ENCODE results near the gene PTBP1. TPM values are rescaled to one million over a fixed set of nuclear protein-coding genes. Genes with fewer than 3 reads are reported as not detected.

PTBP1 gene
- total RNA-seq, 1 donor from 2014 or later, result 76.9 TPM

Small RNAs within 50 kb of the gene (microRNA-seq; reads per million reads assigned to microRNA genes)
- 1.3 reads per million for gene MIR3187
- not detected for gene MIR4745

Other genes with a start within 250 kb of the PTBP1 start
- gene BSG, start 224.9 kb upstream of the PTBP1 start, total RNA-seq, result 1,183 TPM
- gene HCN2, start 207.6 kb upstream of the PTBP1 start, total RNA-seq, result 12.0 TPM
- gene POLRMT, start 163.9 kb upstream of the PTBP1 start, total RNA-seq, result 37.3 TPM
- gene FGF22, start 157.6 kb upstream of the PTBP1 start, total RNA-seq, result not detected
- 31.4 TPM for gene RNF126, start 134.2 kb upstream of the PTBP1 start, total RNA-seq
- gene FSTL3, start 121.1 kb upstream of the PTBP1 start, total RNA-seq, result 136 TPM
- not detected for gene PRSS57, start 102.0 kb upstream of the PTBP1 start, total RNA-seq
- gene PALM, start 88.5 kb upstream of the PTBP1 start, total RNA-seq, result 18.9 TPM
- gene MISP, start 46.3 kb upstream of the PTBP1 start, total RNA-seq, result not detected
- gene PLPPR3, start 24.5 kb downstream of the PTBP1 start, total RNA-seq, result not detected
- 1.1 TPM for gene AZU1, start 30.4 kb downstream of the PTBP1 start, total RNA-seq
- gene PRTN3, start 43.5 kb downstream of the PTBP1 start, total RNA-seq, result 0.62 TPM
- 0.54 TPM for gene ELANE, start 54.9 kb downstream of the PTBP1 start, total RNA-seq
- 31.0 TPM for gene CFD, start 62.2 kb downstream of the PTBP1 start, total RNA-seq
- 27.0 TPM for gene MED16, start 95.7 kb downstream of the PTBP1 start, total RNA-seq
- gene RNU6-9, start 96.0 kb downstream of the PTBP1 start, total RNA-seq, result not detected
- 24.5 TPM for gene R3HDM4, start 115.8 kb downstream of the PTBP1 start, total RNA-seq
- gene KISS1R, start 119.9 kb downstream of the PTBP1 start, total RNA-seq, result not detected
- gene ARID3A, start 128.6 kb downstream of the PTBP1 start, total RNA-seq, result 7.8 TPM
- gene WDR18, start 186.9 kb downstream of the PTBP1 start, total RNA-seq, result 17.6 TPM
- not detected for gene GRIN3B, start 203.0 kb downstream of the PTBP1 start, total RNA-seq
- gene TMEM259, start 223.7 kb downstream of the PTBP1 start, total RNA-seq, result 125 TPM
- gene RNU6-2, start 224.1 kb downstream of the PTBP1 start, total RNA-seq, result not detected
- gene CNN2, start 229.2 kb downstream of the PTBP1 start, total RNA-seq, result 44.8 TPM
- 10.5 TPM for gene ABCA7, start 242.7 kb downstream of the PTBP1 start, total RNA-seq

Measured in cardiac septum (tissue), 1 donor.